ENCODE results near the gene KCNJ13. TPM values are rescaled to one million over a fixed set of nuclear protein-coding genes. Genes with fewer than 3 reads are reported as not detected.
"Not testable (repeated sequence)": the region's sequence is repeated elsewhere in the genome, so short reads cannot be mapped to it uniquely, and the experiment has no call there.

KCNJ13 gene
- total and polyA plus RNA-seq, 7 donors = 0.03 to 0.92 TPM; not detected in 5

DNA sequence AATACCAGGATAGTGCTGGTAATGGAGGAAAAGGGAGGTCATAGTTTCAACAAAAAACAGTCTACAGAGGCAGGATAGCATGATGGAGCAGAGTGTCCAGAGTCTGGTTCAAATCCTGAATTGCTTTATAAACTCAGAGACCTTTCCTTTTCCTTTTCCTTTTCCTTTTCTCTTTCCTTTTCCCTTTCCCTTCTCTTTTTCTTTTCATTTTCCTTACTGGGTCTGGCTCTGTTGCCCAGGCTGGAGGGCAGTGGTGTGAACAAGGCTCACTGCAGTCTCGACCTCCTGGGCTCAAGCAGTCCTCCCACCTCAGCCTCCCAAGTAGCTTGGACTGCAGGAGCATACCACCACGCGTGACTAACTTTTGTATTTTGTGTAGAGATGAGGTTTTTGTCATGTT, 47.6 kb downstream of the KCNJ13 start:
- intact Hi-C loops (cut with DNase I) = no loop called here
- peaks cover 10 to 48% (median 13%) of the 10 kb centered on the region in 4 donors for H3K36me3 ChIP-seq

DNA sequence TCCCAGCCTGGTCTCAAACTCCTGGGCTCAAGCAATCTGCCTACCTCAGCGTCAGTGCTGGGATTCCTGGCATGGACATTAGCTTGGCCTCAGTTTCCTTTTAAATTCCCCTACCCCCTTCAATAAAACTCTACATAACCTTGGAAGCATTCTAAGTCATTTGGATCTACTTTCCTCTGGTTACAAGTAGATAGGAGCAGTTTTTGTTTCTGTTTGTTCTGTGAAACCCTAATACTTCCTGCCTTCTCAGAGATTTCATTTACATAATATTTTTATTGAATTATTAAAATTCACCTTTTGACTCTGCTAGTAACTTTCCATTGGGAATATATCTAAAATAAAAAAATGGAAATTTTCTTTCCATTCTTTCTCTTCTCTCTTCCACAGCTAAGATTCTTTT, 53.3 kb downstream of the KCNJ13 start:
- H3K9me3 ChIP-seq = no peaks in the 10 kb centered on the region
- DNase-seq = no peak
- H3K27ac ChIP-seq = no peak overlapping the region
- intact Hi-C loops (cut with DNase I) = no loop called here
- H3K4me3 ChIP-seq = no peak overlapping the region
- TF ChIP-seq, protein P1, sequence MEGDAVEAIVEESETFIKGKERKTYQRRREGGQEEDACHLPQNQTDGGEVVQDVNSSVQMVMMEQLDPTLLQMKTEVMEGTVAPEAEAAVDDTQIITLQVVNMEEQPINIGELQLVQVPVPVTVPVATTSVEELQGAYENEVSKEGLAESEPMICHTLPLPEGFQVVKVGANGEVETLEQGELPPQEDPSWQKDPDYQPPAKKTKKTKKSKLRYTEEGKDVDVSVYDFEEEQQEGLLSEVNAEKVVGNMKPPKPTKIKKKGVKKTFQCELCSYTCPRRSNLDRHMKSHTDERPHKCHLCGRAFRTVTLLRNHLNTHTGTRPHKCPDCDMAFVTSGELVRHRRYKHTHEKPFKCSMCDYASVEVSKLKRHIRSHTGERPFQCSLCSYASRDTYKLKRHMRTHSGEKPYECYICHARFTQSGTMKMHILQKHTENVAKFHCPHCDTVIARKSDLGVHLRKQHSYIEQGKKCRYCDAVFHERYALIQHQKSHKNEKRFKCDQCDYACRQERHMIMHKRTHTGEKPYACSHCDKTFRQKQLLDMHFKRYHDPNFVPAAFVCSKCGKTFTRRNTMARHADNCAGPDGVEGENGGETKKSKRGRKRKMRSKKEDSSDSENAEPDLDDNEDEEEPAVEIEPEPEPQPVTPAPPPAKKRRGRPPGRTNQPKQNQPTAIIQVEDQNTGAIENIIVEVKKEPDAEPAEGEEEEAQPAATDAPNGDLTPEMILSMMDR (IDR thresholded peaks at IDR 0.05) = no peak
- TF ChIP-seq POLR2A (IDR thresholded peaks at IDR 0.05) (no peak), EP300 (IDR thresholded peaks at IDR 0.05) (no peak), POLR2AphosphoS5 (IDR thresholded peaks at IDR 0.05) (no peak)
- peaks cover 0 to 6% (median 0%) of the 10 kb centered on the region in 4 donors for H3K4me1 ChIP-seq
- H3K36me3 ChIP-seq = peaks cover 10 to 34% (median 13%) of the 10 kb centered on the region in 4 donors
- WGBS, 2 donors = 89 to 96% methylated on average over 1 of the region's 1 CpG
- no peaks in the 10 kb centered on the region for H3K27me3 ChIP-seq

More for the DNA sequence above, 47.6 kb downstream of the KCNJ13 start:
- TF ChIP-seq, protein P1 (IDR thresholded peaks at IDR 0.05) = no peak
- TF ChIP-seq POLR2A (IDR thresholded peaks at IDR 0.05) = no peak
- 97% methylated on average over 3 of the region's 3 CpGs for WGBS, 2 donors
- Histone ChIP-seq H3K27me3 (no peaks in the 10 kb centered on the region), H3K4me3 (no peak overlapping the region), H3K27ac (no peak overlapping the region), H3K9me3 (no peaks in the 10 kb centered on the region), H3K4me1 (peaks cover 0 to 20% (median 8%) of the 10 kb centered on the region in 4 donors)
- no peak for DNase-seq

DNA sequence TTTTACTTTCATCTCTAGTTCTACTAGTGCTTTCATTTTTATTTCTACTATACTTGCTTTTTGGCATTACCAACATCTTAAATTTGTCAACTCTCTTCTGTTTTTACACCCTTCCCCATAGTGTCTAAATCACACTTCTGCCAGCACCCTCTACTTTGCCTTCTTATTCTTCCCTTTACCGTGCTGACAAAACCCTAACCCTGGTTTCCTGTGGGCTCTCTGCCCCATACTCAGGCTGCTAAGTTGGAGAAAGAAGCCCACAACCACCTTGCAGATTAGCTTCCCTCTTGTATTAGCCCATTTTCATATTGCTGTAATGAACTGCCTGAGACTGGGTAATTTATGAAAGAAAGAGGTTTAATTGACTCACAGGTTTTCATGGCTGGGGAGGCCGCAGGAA, 54.5 kb downstream of the KCNJ13 start:
- 73 to 90% methylated on average over 2 of the region's 2 CpGs for WGBS, 2 donors

DNA sequence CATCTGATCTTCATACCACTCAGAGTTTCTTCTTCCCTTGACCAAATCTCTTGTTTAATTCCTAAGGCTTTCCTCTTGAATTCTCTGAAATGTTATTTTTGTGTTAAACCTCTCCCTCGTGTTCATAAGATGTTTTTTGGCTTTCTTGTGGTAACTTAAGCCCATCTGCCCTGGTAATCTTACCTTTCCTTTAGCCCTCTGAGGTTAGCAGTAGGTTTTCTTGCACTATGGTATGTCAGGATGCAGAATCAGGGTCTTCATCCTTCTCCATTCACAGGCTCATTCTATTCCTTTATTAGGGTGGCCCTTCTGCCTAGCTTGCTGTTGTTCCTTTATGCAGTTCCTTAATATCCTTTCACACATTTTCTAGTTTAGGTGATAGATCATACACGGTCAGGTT, 55.1 kb downstream of the KCNJ13 start:
- H3K9me3 ChIP-seq = no peaks in the 10 kb centered on the region
- WGBS, 2 donors = 74 to 84% methylated on average over 2 of the region's 2 CpGs
- TF ChIP-seq, protein P1 (IDR thresholded peaks at IDR 0.05) = no peak
- TF ChIP-seq POLR2A (IDR thresholded peaks at IDR 0.05) = no peak
- TF ChIP-seq POLR2AphosphoS5 (IDR thresholded peaks at IDR 0.05) = no peak
- no peak for TF ChIP-seq EP300 (IDR thresholded peaks at IDR 0.05)
- H3K36me3 ChIP-seq = peaks cover 12 to 21% (median 14%) of the 10 kb centered on the region in 4 donors
- H3K4me1 ChIP-seq = peaks cover 0 to 6% (median 1%) of the 10 kb centered on the region in 4 donors
- no peak overlapping the region for H3K27ac ChIP-seq
- H3K27me3 ChIP-seq = no peaks in the 10 kb centered on the region
- intact Hi-C loops (cut with DNase I) = no loop called here
- H3K4me3 ChIP-seq = no peak overlapping the region
- no peak for DNase-seq

More for the DNA sequence above, 54.5 kb downstream of the KCNJ13 start:
- Histone ChIP-seq H3K36me3 (peaks cover 12 to 24% (median 14%) of the 10 kb centered on the region in 4 donors), H3K27ac (no peak overlapping the region), H3K4me1 (peaks cover 0 to 6% (median 1%) of the 10 kb centered on the region in 4 donors), H3K4me3 (no peak overlapping the region), H3K27me3 (no peaks in the 10 kb centered on the region), H3K9me3 (no peaks in the 10 kb centered on the region)
- intact Hi-C loops (cut with DNase I) = no loop called here
- TF ChIP-seq, protein P1 (IDR thresholded peaks at IDR 0.05) = no peak
- no peak for TF ChIP-seq EP300 (IDR thresholded peaks at IDR 0.05)
- TF ChIP-seq POLR2A (IDR thresholded peaks at IDR 0.05) = no peak
- TF ChIP-seq POLR2AphosphoS5 (IDR thresholded peaks at IDR 0.05) = no peak
- DNase-seq = no peak

DNA sequence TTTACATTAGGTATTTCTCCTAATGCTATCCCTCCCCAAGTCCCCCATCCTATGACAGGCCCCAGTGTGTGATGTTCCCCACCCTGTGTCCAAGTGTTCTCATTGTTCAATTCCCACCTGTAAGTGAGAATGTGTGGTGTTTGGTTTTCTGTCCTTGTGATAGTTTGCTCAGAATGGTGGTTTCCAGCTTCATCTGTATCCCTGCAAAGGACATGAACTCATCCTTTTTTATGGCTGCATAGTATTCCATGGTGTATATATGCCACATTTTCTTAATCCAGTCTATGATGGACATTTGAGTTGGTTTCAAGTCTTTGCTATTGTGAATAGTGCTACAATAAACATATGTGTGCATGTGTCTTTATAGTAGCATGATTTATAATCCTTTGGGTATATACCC, 56.3 kb downstream of the KCNJ13 start:
- H3K36me3 ChIP-seq; H3K27me3 ChIP-seq; H3K27ac ChIP-seq; H3K9me3 ChIP-seq; DNase-seq; H3K4me3 ChIP-seq; H3K4me1 ChIP-seq; intact Hi-C loops (cut with DNase I): not testable (repeated sequence)

Small RNAs within 50 kb of the gene (small RNA-seq; reads per million reads assigned to genes)
- 0 reads per million in 3 donors for gene RNU6-107P

Other genes with a start within 250 kb of the KCNJ13 start
- not detected for gene CHRNG, start 236.9 kb downstream of the KCNJ13 start, total RNA-seq
- gene CHRNG, start 236.9 kb downstream of the KCNJ13 start, polyA plus RNA-seq = not detected
- gene TIGD1, start 226.0 kb downstream of the KCNJ13 start, total RNA-seq = 1 to 10 TPM; 2.1 to 4.2 (median 3.1) TPM
- 1 to 10 TPM in 1 of 3 donors, under 1 TPM in 2; 0.23 to 3.4 (median 0.60) TPM for gene TIGD1, start 226.0 kb downstream of the KCNJ13 start, polyA plus RNA-seq
- gene EIF4E2, start 225.9 kb downstream of the KCNJ13 start, total RNA-seq = 10 to 100 TPM; 42.5 to 55.1 (median 48.4) TPM
- 100 to 1,000 TPM in 1 of 3 donors, 10 to 100 TPM in 2; 85.5 to 131 (median 98.5) TPM for gene EIF4E2, start 225.9 kb downstream of the KCNJ13 start, polyA plus RNA-seq
- gene EFHD1, start 143.0 kb downstream of the KCNJ13 start, total RNA-seq = 1 to 10 TPM; 3.5 to 8.7 (median 6.3) TPM
- 1 to 10 TPM in 2 of 3 donors, under 1 TPM in 1; 0.92 to 4.2 (median 3.3) TPM for gene EFHD1, start 143.0 kb downstream of the KCNJ13 start, polyA plus RNA-seq
- 10 to 100 TPM; 62.9 to 90.0 (median 74.9) TPM for gene GIGYF2, start 79.2 kb downstream of the KCNJ13 start, total RNA-seq
- gene GIGYF2, start 79.2 kb downstream of the KCNJ13 start, polyA plus RNA-seq = 10 to 100 TPM; 10.2 to 24.6 (median 16.6) TPM
- gene SNORC, start 93.7 kb upstream of the KCNJ13 start, total RNA-seq = 1 to 10 TPM in 2 of 4 donors, under 1 TPM in 2; under 0.01 to 1.9 (median 0.71) TPM
- 10 to 100 TPM in 1 of 3 donors, 1 to 10 TPM in 2; 7.2 to 13.2 (median 8.8) TPM for gene SNORC, start 93.7 kb upstream of the KCNJ13 start, polyA plus RNA-seq
- gene NGEF, start 236.7 kb upstream of the KCNJ13 start, total RNA-seq = under 1 TPM in 2 of 4 donors, not detected in 2; 0.28 to 0.36 TPM
- gene NGEF, start 236.7 kb upstream of the KCNJ13 start, polyA plus RNA-seq = 10 to 100 TPM; 10.8 to 13.9 (median 13.6) TPM